Measurements from ENCODE around the gene CHN2.

DNA sequence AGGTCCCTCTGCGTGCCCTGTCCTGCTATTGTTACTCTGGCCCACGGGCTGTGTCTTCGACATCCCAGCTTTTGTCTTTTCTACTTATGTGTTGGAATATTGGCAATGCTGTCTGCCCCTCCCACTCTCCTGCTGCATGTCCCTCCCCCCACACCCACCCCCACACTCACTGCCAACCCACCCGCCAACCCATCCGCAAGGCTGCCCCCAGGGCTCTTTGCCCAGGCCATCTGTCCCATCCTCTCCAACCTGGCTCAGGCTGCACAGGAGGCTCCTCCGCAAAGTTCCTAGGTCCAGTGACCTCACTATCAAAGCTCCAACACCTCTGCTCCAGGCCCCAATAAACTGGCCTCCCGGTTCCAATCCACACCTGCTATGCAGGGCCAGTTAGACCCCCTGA is 202.0 kb downstream of the CHN2 start:
- TF ChIP-seq NR2C2 (CRISPR knock-in tag; IDR thresholded peaks at IDR 0.05) = no peak
- TF ChIP-seq, protein P1, sequence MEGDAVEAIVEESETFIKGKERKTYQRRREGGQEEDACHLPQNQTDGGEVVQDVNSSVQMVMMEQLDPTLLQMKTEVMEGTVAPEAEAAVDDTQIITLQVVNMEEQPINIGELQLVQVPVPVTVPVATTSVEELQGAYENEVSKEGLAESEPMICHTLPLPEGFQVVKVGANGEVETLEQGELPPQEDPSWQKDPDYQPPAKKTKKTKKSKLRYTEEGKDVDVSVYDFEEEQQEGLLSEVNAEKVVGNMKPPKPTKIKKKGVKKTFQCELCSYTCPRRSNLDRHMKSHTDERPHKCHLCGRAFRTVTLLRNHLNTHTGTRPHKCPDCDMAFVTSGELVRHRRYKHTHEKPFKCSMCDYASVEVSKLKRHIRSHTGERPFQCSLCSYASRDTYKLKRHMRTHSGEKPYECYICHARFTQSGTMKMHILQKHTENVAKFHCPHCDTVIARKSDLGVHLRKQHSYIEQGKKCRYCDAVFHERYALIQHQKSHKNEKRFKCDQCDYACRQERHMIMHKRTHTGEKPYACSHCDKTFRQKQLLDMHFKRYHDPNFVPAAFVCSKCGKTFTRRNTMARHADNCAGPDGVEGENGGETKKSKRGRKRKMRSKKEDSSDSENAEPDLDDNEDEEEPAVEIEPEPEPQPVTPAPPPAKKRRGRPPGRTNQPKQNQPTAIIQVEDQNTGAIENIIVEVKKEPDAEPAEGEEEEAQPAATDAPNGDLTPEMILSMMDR (IDR thresholded peaks at IDR 0.05) = no peak
- TF ChIP-seq NR3C1 (CRISPR knock-in tag; conservative IDR thresholded peaks at IDR 0.05; ENCODE audit: low read depth) = no peak
- no peak for TF ChIP-seq NR1H2 (CRISPR knock-in tag; IDR thresholded peaks at IDR 0.05)
- no peak for TF ChIP-seq FOXK1 (CRISPR knock-in tag; IDR thresholded peaks at IDR 0.05)
- TF ChIP-seq, protein P2, sequence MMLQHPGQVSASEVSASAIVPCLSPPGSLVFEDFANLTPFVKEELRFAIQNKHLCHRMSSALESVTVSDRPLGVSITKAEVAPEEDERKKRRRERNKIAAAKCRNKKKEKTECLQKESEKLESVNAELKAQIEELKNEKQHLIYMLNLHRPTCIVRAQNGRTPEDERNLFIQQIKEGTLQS (CRISPR knock-in tag; conservative IDR thresholded peaks at IDR 0.05) = no peak
- no peak for TF ChIP-seq CREB1 (CRISPR knock-in tag; IDR thresholded peaks at IDR 0.05)
- no peak for TF ChIP-seq ETV6 (CRISPR knock-in tag; IDR thresholded peaks at IDR 0.05)
- no peak for TF ChIP-seq GABPB1 (CRISPR knock-in tag; IDR thresholded peaks at IDR 0.05)
- TF ChIP-seq EMX1 (CRISPR knock-in tag; IDR thresholded peaks at IDR 0.05) = no peak
- TF ChIP-seq, protein P3, sequence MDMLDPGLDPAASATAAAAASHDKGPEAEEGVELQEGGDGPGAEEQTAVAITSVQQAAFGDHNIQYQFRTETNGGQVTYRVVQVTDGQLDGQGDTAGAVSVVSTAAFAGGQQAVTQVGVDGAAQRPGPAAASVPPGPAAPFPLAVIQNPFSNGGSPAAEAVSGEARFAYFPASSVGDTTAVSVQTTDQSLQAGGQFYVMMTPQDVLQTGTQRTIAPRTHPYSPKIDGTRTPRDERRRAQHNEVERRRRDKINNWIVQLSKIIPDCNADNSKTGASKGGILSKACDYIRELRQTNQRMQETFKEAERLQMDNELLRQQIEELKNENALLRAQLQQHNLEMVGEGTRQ (CRISPR knock-in tag; IDR thresholded peaks at IDR 0.05) = no peak
- TF ChIP-seq NFYB (CRISPR knock-in tag; conservative IDR thresholded peaks at IDR 0.05; ENCODE audit: low read depth) = no peak
- no peak for TF ChIP-seq FOXJ3 (CRISPR knock-in tag; IDR thresholded peaks at IDR 0.05; ENCODE audit: borderline replicate concordance)

All from WTC11 (cell line).